HCT116 (cell line): ENCODE results near the gene GJC1. TPM values are rescaled to one million over a fixed set of nuclear protein-coding genes. Genes with fewer than 3 reads are reported as not detected.

Source experiments
- ATAC-seq: fragments of 200-7000 bp; cut with Tn5 transposase; 2 replicates; pipeline ENCODE4 v1.9.1; 2020; ENCODE audit warnings: mild to moderate bottlenecking, moderate library complexity
- Bru-seq: library from RNA; stranded (reverse); fragments of 400-500 nt; gene quantifications from one replicate; lab custom pipeline; 2021; lab: Mats Ljungman, UMichigan
- BruChase-seq, 2 experiments: library from RNA; stranded (reverse); fragments of 400-500 nt; gene quantifications; one replicate each; lab custom pipeline; 2021; lab: Mats Ljungman, UMichigan
- BruUV-seq: library from RNA; stranded (reverse); fragments of 400-500 nt; replicated peaks from 2 replicates; lab custom pipeline; 2021; lab: Mats Ljungman, UMichigan
- CTCF ChIA-PET: fragments of 300-600 bp; sonication (Branson Sonifier 250); formaldehyde crosslinking; loops from one replicate; lab custom pipeline; 2021; ENCODE audit warnings: antibody characterized with exemption; lab: Charles Lee
- POLR2A ChIA-PET: fragments of 300-600, 350-600 bp; sonication (Branson Sonifier 250); formaldehyde crosslinking; loops from one replicate; lab custom pipeline; 2021; ENCODE audit warnings: antibody characterized with exemption; lab: Charles Lee
- RAD21 ChIA-PET, 2 experiments: fragments of 300-600 bp; sonication (Branson Sonifier 250); formaldehyde crosslinking; loops; one replicate each; lab custom pipeline; 2023; ENCODE audit warnings: low total read pairs in 2 of 2; ENCODE audit not compliant: uncharacterized antibody in 2 of 2, unreplicated experiment in 2 of 2, low non-redundant PET in 1 of 2; lab: Charles Lee
- DNase-seq: peaks from one replicate; pipeline ENCODE4 v3.0.0-alpha.2; 2010; ENCODE audit warnings: low read depth, low spot score
- H2AFZ ChIP-seq: fragments of 200-600 bp; shearing (Covaris generic), sonication (generic); 2 replicates; pipeline ENCODE4 v1.6.1; 2017; ENCODE audit warnings: low read depth, mixed run types, mixed read lengths, antibody characterized with exemption, low read length; ENCODE audit not compliant: poor library complexity, severe bottlenecking
- H3K27ac ChIP-seq: 2 replicates; pipeline ENCODE4 v1.5.1; 2012; ENCODE audit warnings: low read depth, low read length
- H3K27me3 ChIP-seq: fragments of 200-600 bp; sonication (generic); 2 replicates; pipeline ENCODE4 v1.6.1; 2016; ENCODE audit warnings: mixed run types, low read length, mixed read lengths; ENCODE audit not compliant: insufficient read depth
- H3K36me3 ChIP-seq, 2 experiments: fragments of 200-500 bp in 1 of 2; fragments of 200-600 bp in 1 of 2; sonication (Bioruptor generic) in 1 of 2; sonication (generic) in 1 of 2; 2 replicates each; pipeline versions ENCODE4 v1.5.1 to v1.6.1; 2014 to 2016; ENCODE audit warnings: low read length in 2 of 2, inconsistent platforms in 1 of 2, mixed read lengths in 1 of 2, mixed run types in 1 of 2; ENCODE audit not compliant: insufficient read depth in 2 of 2, control insufficient read depth in 1 of 2
- H3K4me1 ChIP-seq, 2 experiments: fragments of 200-600 bp in 1 of 2; sonication (generic) in 1 of 2; 2 replicates each; pipeline versions ENCODE4 v1.5.1 to v1.6.1; 2012 to 2017; ENCODE audit warnings: low read length in 2 of 2, inconsistent platforms in 1 of 2, mild to moderate bottlenecking in 1 of 2, mixed read lengths in 1 of 2, mixed run types in 1 of 2, moderate library complexity in 1 of 2; ENCODE audit not compliant: insufficient read depth in 2 of 2, control insufficient read depth in 1 of 2
- H3K4me2 ChIP-seq: fragments of 200-600 bp; sonication (generic); 2 replicates; pipeline ENCODE4 v1.6.1; 2017; ENCODE audit warnings: mixed run types, low read length, mixed read lengths
- H3K4me3 ChIP-seq, 2 experiments: fragments of 200-600 bp in 1 of 2; sonication (generic) in 1 of 2; replicated peaks in 1 of 2; 2 replicates each; pipeline ENCODE4 v1.5.1; 2011 to 2016; ENCODE audit warnings: low read length in 2 of 2, control low read depth in 1 of 2, low read depth in 1 of 2, mild to moderate bottlenecking in 1 of 2, mixed read lengths in 1 of 2, mixed run types in 1 of 2
- H3K79me2 ChIP-seq: fragments of 200-600 bp; sonication (generic); 2 replicates; pipeline ENCODE4 v1.6.1; 2017; ENCODE audit warnings: mild to moderate bottlenecking, mixed run types, low read length, moderate library complexity, mixed read lengths; ENCODE audit not compliant: insufficient read depth
- H3K9ac ChIP-seq: fragments of 200-600 bp; sonication (generic); 2 replicates; pipeline ENCODE4 v1.6.1; 2016; ENCODE audit warnings: low read length, mixed read lengths
- H3K9me2 ChIP-seq: fragments of 200-600 bp; sonication (generic), shearing (Covaris generic); 2 replicates; pipeline ENCODE4 v1.6.1; 2017; ENCODE audit warnings: mixed run types, mild to moderate bottlenecking, moderate library complexity; ENCODE audit not compliant: insufficient read depth
- H3K9me3 ChIP-seq, 2 experiments: fragments of 200-500 bp in 1 of 2; fragments of 200-600 bp in 1 of 2; sonication (Bioruptor generic) in 1 of 2; sonication (generic) in 1 of 2; 2 replicates each; pipeline ENCODE4 v1.6.1; 2014 to 2017; ENCODE audit warnings: low read length in 2 of 2, mixed read lengths in 2 of 2, inconsistent platforms in 1 of 2, low read depth in 1 of 2, mild to moderate bottlenecking in 1 of 2, mixed run types in 1 of 2, moderate library complexity in 1 of 2; ENCODE audit not compliant: control insufficient read depth in 1 of 2, insufficient read depth in 1 of 2
- H4K20me1 ChIP-seq: fragments of 200-600 bp; sonication (generic), shearing (Covaris generic); 2 replicates; pipeline ENCODE4 v1.6.1; 2017; ENCODE audit warnings: mixed run types, mild to moderate bottlenecking, moderate library complexity; ENCODE audit not compliant: insufficient read depth
- CBX3 ChIP-seq: IDR thresholded peaks from 2 replicates; pipeline ENCODE4 v1.6.1; 2012; ENCODE audit warnings: low read depth
- CEBPB ChIP-seq: IDR thresholded peaks from 2 replicates; pipeline ENCODE4 v1.6.1; 2012; ENCODE audit warnings: low read depth
- EGR1 ChIP-seq: IDR thresholded peaks from 2 replicates; pipeline ENCODE4 v1.6.1; 2012; ENCODE audit warnings: low read depth
- ELF1 ChIP-seq: IDR thresholded peaks from 2 replicates; pipeline ENCODE4 v1.6.1; 2012; ENCODE audit warnings: low read depth, borderline replicate concordance
- EZH2phosphoT487 ChIP-seq: fragments of 200-600 bp; IDR thresholded peaks from 2 replicates; pipeline ENCODE4 v1.6.1; 2018; ENCODE audit warnings: antibody characterized with exemption, borderline replicate concordance
- RAD21 ChIP-seq: IDR thresholded peaks from 2 replicates; pipeline ENCODE4 v1.6.1; 2012; ENCODE audit warnings: low read depth, mild to moderate bottlenecking
- SIN3A ChIP-seq: IDR thresholded peaks from 2 replicates; pipeline ENCODE4 v1.6.1; 2012; ENCODE audit warnings: low read depth
- SP1 ChIP-seq: IDR thresholded peaks from 2 replicates; pipeline ENCODE4 v1.6.1; 2012; ENCODE audit warnings: low read depth
- SRF ChIP-seq: IDR thresholded peaks from 2 replicates; pipeline ENCODE4 v1.6.1; 2012; ENCODE audit warnings: low read depth
- TCF7L2 ChIP-seq: IDR thresholded peaks from 2 replicates; pipeline ENCODE4 v1.7.0; 2011; ENCODE audit warnings: borderline replicate concordance, inconsistent platforms; ENCODE audit not compliant: insufficient read depth, insufficient read length; ENCODE audit errors: extremely low read depth
- YY1 ChIP-seq: IDR thresholded peaks from 2 replicates; pipeline ENCODE4 v1.6.1; 2011; ENCODE audit warnings: low read length, low read depth, moderate library complexity, mild to moderate bottlenecking; ENCODE audit not compliant: insufficient replicate concordance; ENCODE audit errors: extremely low read depth
- ZBTB33 ChIP-seq: IDR thresholded peaks from 2 replicates; pipeline ENCODE4 v1.6.1; 2011; ENCODE audit warnings: mild to moderate bottlenecking, low read length, moderate library complexity; ENCODE audit not compliant: insufficient replicate concordance; ENCODE audit errors: extremely low read depth
- ZFX ChIP-seq: fragments of 450-650 bp; IDR thresholded peaks from 2 replicates; pipeline ENCODE4 v1.6.1; 2017
- intact Hi-C: fragments of 100-400 bp; cut with micrococcal nuclease; formaldehyde crosslinking; loops from 2 replicates; pipeline ENCODE4 v1.10.0; 2022
- long read RNA-seq: library from polyadenylated mRNA; unstranded; transcript quantifications from one replicate; pipeline ENCODE4 v2.0.0, GENCODE V29; 2021; ENCODE audit not compliant: unreplicated experiment
- polyA plus RNA-seq: library from polyadenylated mRNA; unstranded; fragments of >200 nt; gene quantifications from 2 replicates; pipeline ENCODE4 v1.2.1, GENCODE V29; 2012; ENCODE audit warnings: missing spikeins
- total RNA-seq: library from RNA; stranded (reverse); gene quantifications from one replicate; pipeline ENCODE4 v1.2.1, GENCODE V29; 2021; ENCODE audit not compliant: unreplicated experiment
- TF ChIP-seq, protein P1 (sequence below): IDR thresholded peaks from 2 replicates; pipeline ENCODE4 v1.6.1; 2012

GJC1 gene
- total RNA-seq (62.4 TPM), Bru-seq, nascent RNA (percentile 85 among the genes with signal in this experiment), BruChase-seq, experiment 1, labeled RNA remaining after a 6-hour chase (percentile 89 among the genes with signal in this experiment), BruChase-seq, experiment 2, labeled RNA remaining after a 2-hour chase (percentile 95 among the genes with signal in this experiment)
- 22.6 and 27.0 TPM in 2 replicates for polyA plus RNA-seq
- long read RNA-seq, full-length matches to known transcripts = 103 of 124 reads
- long read RNA-seq, partial matches to known transcripts = 1 of 124 reads
- long read RNA-seq, other reads (novel, unspliced or antisense) = 20 of 124 reads

GRCh38 chr17:44829523-44830358 is at the start of gene GJC1:
Gene GJC1 (minus strand): TSS chr17:44830287. CDS start chr17:44805817, 24,470 bp downstream.
- CTCF ChIA-PET = interaction anchor here (0.8 kb wide), 1 partner anchor 306 kb away, joined by 3 read pairs; the partner anchor contains the start of gene ACBD4
- POLR2A ChIA-PET = no interaction called here
- peaks cover 53% of the 10 kb centered on the region for H3K79me2 ChIP-seq

DNA sequence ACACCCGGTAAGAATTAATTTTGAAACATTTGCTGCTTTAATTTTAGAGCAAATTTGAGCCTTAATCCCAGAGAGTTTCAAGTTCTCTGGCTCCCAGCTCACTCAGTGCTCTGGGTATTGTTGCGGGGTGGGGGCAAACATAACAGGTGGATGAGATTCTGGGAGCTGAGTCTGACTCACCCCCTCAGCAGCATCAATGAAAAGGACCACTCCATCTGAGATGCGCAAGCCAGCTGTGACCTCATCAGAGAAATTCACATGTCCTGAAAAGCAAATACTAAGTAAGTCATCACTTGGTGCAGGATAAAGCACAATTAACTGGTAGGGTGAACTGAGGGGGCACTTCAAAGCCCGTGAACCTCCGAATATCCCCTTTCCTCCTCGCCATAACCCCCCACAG is 49.3 kb upstream of the GJC1 start:
- ChIA-PET POLR2A (no interaction called here), CTCF (interaction anchor here (0.5 to 3.0 kb wide), 8 partner anchors 11 to 142 kb away, joined by 3 to 29 read pairs (median 4); no protein-coding TSS in a partner anchor), RAD21 (interaction anchor here in 1 of 2 experiments (1.8 kb wide), 1 partner anchor 104 kb away, joined by 6 read pairs; no protein-coding TSS in a partner anchor)
- no peaks in the 10 kb centered on the region for H3K9me3 ChIP-seq
- peaks cover 19% of the 10 kb centered on the region for H3K79me2 ChIP-seq
- H2AFZ ChIP-seq = no peak overlapping the region
- no peaks in the 10 kb centered on the region for H4K20me1 ChIP-seq
- no TSS peak for BruUV-seq
- no peaks in the 10 kb centered on the region for H3K4me1 ChIP-seq
- ATAC-seq = no peak
- no peaks in the 10 kb centered on the region for H3K27me3 ChIP-seq
- no peak for DNase-seq
- intact Hi-C loops = no loop called here
- H3K4me2 ChIP-seq = no peak overlapping the region
- H3K9me2 ChIP-seq = no peaks in the 10 kb centered on the region
- no peak overlapping the region for H3K9ac ChIP-seq
- H3K27ac ChIP-seq = no peak overlapping the region
- peaks cover 60 to 68% of the 10 kb centered on the region in 2 experiments for H3K36me3 ChIP-seq
- H3K4me3 ChIP-seq = no peak overlapping the region
- no peak for TF ChIP-seq SIN3A
- no peak for TF ChIP-seq EZH2phosphoT487
- no peak for TF ChIP-seq TCF7L2
- no peak for TF ChIP-seq RAD21
- no peak for TF ChIP-seq CBX3
- TF ChIP-seq ELF1 = no peak
- TF ChIP-seq, protein P1, sequence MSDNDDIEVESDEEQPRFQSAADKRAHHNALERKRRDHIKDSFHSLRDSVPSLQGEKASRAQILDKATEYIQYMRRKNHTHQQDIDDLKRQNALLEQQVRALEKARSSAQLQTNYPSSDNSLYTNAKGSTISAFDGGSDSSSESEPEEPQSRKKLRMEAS = no peak
- no peak for TF ChIP-seq ZBTB33
- TF ChIP-seq CEBPB = no peak
- TF ChIP-seq EGR1 = no peak
- no peak for TF ChIP-seq SP1

More at GRCh38 chr17:44829523-44830358, at the start of gene GJC1:
- no peak for DNase-seq
- peak; percentile 26 for ATAC-seq
- H3K9me2 ChIP-seq = no peaks in the 10 kb centered on the region
- no TSS peak for BruUV-seq
- RAD21 ChIA-PET = no interaction called here
- H3K27ac ChIP-seq = peak within 1 kb of the TSS; percentile 95
- no peaks in the 10 kb centered on the region for H3K9me3 ChIP-seq
- no peaks in the 10 kb centered on the region for H3K36me3 ChIP-seq
- H2AFZ ChIP-seq = peak within 1 kb of the TSS; percentile 39
- peak within 1 kb of the TSS; percentile 85 for H3K4me2 ChIP-seq
- peak within 1 kb of the TSS; percentile 82 to 84 for H3K4me3 ChIP-seq
- H3K4me1 ChIP-seq = peaks cover 48 to 78% of the 10 kb centered on the region in 2 experiments
- intact Hi-C loops = no loop called here
- TF ChIP-seq SRF (no peak), YY1 (no peak), CEBPB (no peak), TCF7L2 (no peak), SIN3A (peak; percentile 41; the same call in 1 of the 2 replicates), SP1 (no peak), ZFX (peak; percentile 63; the same call in 1 of the 2 replicates)
- TF ChIP-seq, protein P1 = no peak
- H3K9ac ChIP-seq = peak within 1 kb of the TSS; percentile 98
- H4K20me1 ChIP-seq = no peaks in the 10 kb centered on the region
- H3K27me3 ChIP-seq = no peaks in the 10 kb centered on the region
